Mesendoderm (in vitro differentiated cells): Measurements from ENCODE around the gene CERS5.
A peak's percentile ranks its signal among the peaks of the same experiment; 100 is the strongest.

Experiments
- DNase-seq: peaks from one replicate; pipeline ENCODE4 v3.0.0; 2013
- H2AK5ac ChIP-seq: 2 replicates; pipeline ENCODE4 v1.6.1; 2013; ENCODE audit warnings: low read length, inconsistent platforms
- H2BK120ac ChIP-seq: 2 replicates; pipeline ENCODE4 v1.6.1; 2013; ENCODE audit warnings: low read depth, mild to moderate bottlenecking, low read length, moderate library complexity, mixed read lengths
- H2BK15ac ChIP-seq: replicated peaks from 2 replicates; pipeline ENCODE4 v1.6.1; 2013; ENCODE audit warnings: low read depth, mild to moderate bottlenecking, moderate library complexity
- H2BK5ac ChIP-seq: 2 replicates; pipeline ENCODE4 v1.6.1; 2013; ENCODE audit warnings: low read length, inconsistent platforms
- H3K18ac ChIP-seq: 2 replicates; pipeline ENCODE4 v1.6.1; 2013; ENCODE audit warnings: mild to moderate bottlenecking, low read length, mixed read lengths
- H3K23ac ChIP-seq: one replicate; pipeline ENCODE4 v1.6.1; 2013; ENCODE audit warnings: low read length
- H3K27ac ChIP-seq: 2 replicates; pipeline ENCODE4 v1.5.1; 2013; ENCODE audit warnings: low read depth, mild to moderate bottlenecking, inconsistent platforms, low read length, moderate library complexity
- H3K27me3 ChIP-seq: 2 replicates; pipeline ENCODE4 v1.6.1; 2013; ENCODE audit warnings: low read length, control low read depth, mild to moderate bottlenecking, inconsistent platforms; ENCODE audit not compliant: insufficient read depth, poor library complexity
- H3K36me3 ChIP-seq: 2 replicates; pipeline ENCODE4 v1.6.1; 2013; ENCODE audit warnings: low read length, inconsistent platforms; ENCODE audit not compliant: control insufficient read depth, insufficient read depth
- H3K4ac ChIP-seq: one replicate; pipeline ENCODE4 v1.6.1; 2013; ENCODE audit warnings: low read depth, mild to moderate bottlenecking, low read length, moderate library complexity
- H3K4me1 ChIP-seq: 2 replicates; pipeline ENCODE4 v1.6.1; 2013; ENCODE audit warnings: low read depth, low read length, inconsistent platforms; ENCODE audit not compliant: control insufficient read depth
- H3K4me2 ChIP-seq: 2 replicates; pipeline ENCODE4 v1.6.1; 2013; ENCODE audit warnings: low read length
- H3K4me3 ChIP-seq: 2 replicates; pipeline ENCODE4 v1.5.1; 2013; ENCODE audit warnings: mild to moderate bottlenecking, low read length
- H3K56ac ChIP-seq: one replicate; pipeline ENCODE4 v1.6.1; 2013; ENCODE audit warnings: low read length
- H3K79me1 ChIP-seq: 2 replicates; pipeline ENCODE4 v1.6.1; 2013; ENCODE audit warnings: low read length, inconsistent platforms
- H3K79me2 ChIP-seq: 2 replicates; pipeline ENCODE4 v1.6.1; 2013; ENCODE audit warnings: mild to moderate bottlenecking, low read length; ENCODE audit not compliant: control insufficient read depth, insufficient read depth
- H3K9ac ChIP-seq: 2 replicates; pipeline ENCODE4 v1.6.1; 2013; ENCODE audit warnings: low read length, inconsistent platforms
- H4K5ac ChIP-seq: one replicate; pipeline ENCODE4 v1.6.1; 2013; ENCODE audit warnings: low read length
- H4K8ac ChIP-seq: one replicate; pipeline ENCODE4 v1.6.1; 2013; ENCODE audit warnings: low read depth, mild to moderate bottlenecking, control low read depth, low read length, moderate library complexity
- WGBS: extraction: QIAGEN DNeasy Blood & Tissue Kit; methylation state at CpG from one replicate; pipeline ENCODE4 v1.1.7; 2013; ENCODE audit warnings: low lambda C conversion rate, missing lambda C conversion rate; ENCODE audit not compliant: insufficient coverage; ENCODE audit errors: extremely low coverage; 5-methylcytosine and 5-hydroxymethylcytosine counted together

Gene CERS5

GRCh38 chr12:50112456-50113218 is 54.5 kb downstream of the CERS5 start:
- Histone ChIP-seq H3K23ac (no peak overlapping the region), H3K79me2 (peaks cover 5% of the 10 kb centered on the region), H3K27ac (peak overlapping the region; percentile 4), H3K4ac (no peak overlapping the region), H3K79me1 (peaks cover 2% of the 10 kb centered on the region), H4K8ac (no peak overlapping the region), H3K4me2 (peak overlapping the region; percentile 81), H3K18ac (no peak overlapping the region), H4K5ac (no peak overlapping the region), H3K56ac (peak overlapping the region; percentile 95), H3K4me3 (peak overlapping the region; percentile 66), H2BK5ac (no peak overlapping the region), H2AK5ac (no peak overlapping the region), H2BK15ac (no peak overlapping the region), H2BK120ac (no peak overlapping the region), H3K9ac (peak overlapping the region; percentile 92), H3K4me1 (peaks cover 8% of the 10 kb centered on the region), H3K36me3 (no peaks in the 10 kb centered on the region), H3K27me3 (no peaks in the 10 kb centered on the region)
- WGBS = no CpG with 5 or more reads among the region's 26 CpGs
- DNase-seq = peak; percentile 86

- Histone ChIP-seq H3K4me3 (peak within 1 kb of the TSS; percentile 66), H3K27me3 (no peaks in the 10 kb centered on the region), H3K9ac (peak within 1 kb of the TSS; percentile 92), H2BK5ac (no peak within 1 kb of the TSS), H3K27ac (peak within 1 kb of the TSS; percentile 25), H3K79me2 (peaks cover 5% of the 10 kb centered on the region), H4K8ac (no peak within 1 kb of the TSS), H4K5ac (no peak within 1 kb of the TSS), H3K23ac (no peak within 1 kb of the TSS), H3K18ac (no peak within 1 kb of the TSS), H3K4ac (no peak within 1 kb of the TSS), H3K56ac (peak within 1 kb of the TSS; percentile 95), H3K4me1 (peaks cover 8% of the 10 kb centered on the region), H3K79me1 (peaks cover 2% of the 10 kb centered on the region), H2BK15ac (no peak within 1 kb of the TSS), H2BK120ac (no peak within 1 kb of the TSS), H2AK5ac (no peak within 1 kb of the TSS), H3K36me3 (no peaks in the 10 kb centered on the region), H3K4me2 (peak within 1 kb of the TSS; percentile 93)
- DNase-seq = peak; percentile 100
- WGBS = no CpG with 5 or more reads among the region's 59 CpGs
These were observed 55.3 kb downstream of the CERS5 start, which contains the start of gene COX14 for GRCh38 chr12:50111693-50112455. COX14 (plus strand) TSS chr12:50112236; CDS start chr12:50120044, 7,808 bp downstream.

GRCh38 chr12:50111395-50111692 is 55.8 kb downstream of the CERS5 start:
- Histone ChIP-seq H3K4me3 (no peak overlapping the region), H3K9ac (peak overlapping the region; percentile 36), H2BK120ac (no peak overlapping the region), H4K5ac (no peak overlapping the region), H3K4me1 (peaks cover 8% of the 10 kb centered on the region), H3K4ac (no peak overlapping the region), H3K23ac (no peak overlapping the region), H3K18ac (no peak overlapping the region), H2BK5ac (no peak overlapping the region), H4K8ac (no peak overlapping the region), H2BK15ac (no peak overlapping the region), H3K56ac (peak overlapping the region; percentile 82), H3K79me2 (peaks cover 5% of the 10 kb centered on the region), H3K27ac (peak overlapping the region; percentile 25), H3K27me3 (no peaks in the 10 kb centered on the region), H3K4me2 (peak overlapping the region; percentile 93), H3K36me3 (no peaks in the 10 kb centered on the region), H3K79me1 (peaks cover 2% of the 10 kb centered on the region), H2AK5ac (no peak overlapping the region)
- no peak for DNase-seq
- WGBS = no CpG with 5 or more reads among the region's 19 CpGs

DNA sequence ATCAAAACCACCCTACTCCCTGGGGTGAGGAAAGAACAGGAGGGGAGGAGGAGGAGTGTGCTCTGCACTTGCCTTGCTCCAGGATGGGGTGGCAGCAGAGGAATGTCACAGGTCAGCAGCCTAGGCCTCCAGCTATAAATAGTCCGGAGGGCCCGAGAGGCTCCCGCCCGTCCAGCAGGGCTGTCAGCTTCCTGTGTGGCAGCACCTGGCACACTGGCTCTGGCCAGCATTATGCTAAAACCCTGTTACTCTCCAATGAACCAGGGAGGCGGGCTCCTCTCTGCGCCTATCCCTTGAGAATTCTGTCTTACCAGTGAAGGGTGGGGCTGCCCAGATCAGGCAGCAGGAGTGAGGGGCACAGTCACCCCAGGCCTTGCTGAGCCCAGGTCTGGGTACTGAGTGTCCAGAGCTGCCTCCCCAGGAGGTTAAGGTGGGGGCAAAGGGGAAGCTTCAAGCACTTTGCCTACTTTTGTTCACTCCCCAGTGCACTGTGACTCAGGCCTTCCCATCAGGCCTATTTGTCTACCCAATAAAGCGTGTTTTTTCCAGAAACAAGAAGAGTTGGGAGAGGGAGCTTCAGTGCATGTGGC is 56.3 kb downstream of the CERS5 start:
- DNase-seq = peak; percentile 84
- no peak overlapping the region for H2AK5ac ChIP-seq
- H3K27me3 ChIP-seq = no peaks in the 10 kb centered on the region
- H3K4me3 ChIP-seq = no peak overlapping the region
- H3K23ac ChIP-seq = no peak overlapping the region
- H3K79me1 ChIP-seq = peaks cover 2% of the 10 kb centered on the region
- no peak overlapping the region for H2BK15ac ChIP-seq
- H3K56ac ChIP-seq = peak overlapping the region; percentile 66
- H3K79me2 ChIP-seq = peaks cover 5% of the 10 kb centered on the region
- WGBS = no CpG with 5 or more reads among the region's 7 CpGs
- H2BK120ac ChIP-seq = no peak overlapping the region
- H3K4ac ChIP-seq = no peak overlapping the region
- no peaks in the 10 kb centered on the region for H3K36me3 ChIP-seq
- no peak overlapping the region for H2BK5ac ChIP-seq
- H3K9ac ChIP-seq = peak overlapping the region; percentile 34
- H4K5ac ChIP-seq = no peak overlapping the region
- H3K27ac ChIP-seq = peak overlapping the region; percentile 46
- H3K4me2 ChIP-seq = no peak overlapping the region
- H3K4me1 ChIP-seq = peaks cover 8% of the 10 kb centered on the region
- H3K18ac ChIP-seq = no peak overlapping the region
- H4K8ac ChIP-seq = no peak overlapping the region

DNA sequence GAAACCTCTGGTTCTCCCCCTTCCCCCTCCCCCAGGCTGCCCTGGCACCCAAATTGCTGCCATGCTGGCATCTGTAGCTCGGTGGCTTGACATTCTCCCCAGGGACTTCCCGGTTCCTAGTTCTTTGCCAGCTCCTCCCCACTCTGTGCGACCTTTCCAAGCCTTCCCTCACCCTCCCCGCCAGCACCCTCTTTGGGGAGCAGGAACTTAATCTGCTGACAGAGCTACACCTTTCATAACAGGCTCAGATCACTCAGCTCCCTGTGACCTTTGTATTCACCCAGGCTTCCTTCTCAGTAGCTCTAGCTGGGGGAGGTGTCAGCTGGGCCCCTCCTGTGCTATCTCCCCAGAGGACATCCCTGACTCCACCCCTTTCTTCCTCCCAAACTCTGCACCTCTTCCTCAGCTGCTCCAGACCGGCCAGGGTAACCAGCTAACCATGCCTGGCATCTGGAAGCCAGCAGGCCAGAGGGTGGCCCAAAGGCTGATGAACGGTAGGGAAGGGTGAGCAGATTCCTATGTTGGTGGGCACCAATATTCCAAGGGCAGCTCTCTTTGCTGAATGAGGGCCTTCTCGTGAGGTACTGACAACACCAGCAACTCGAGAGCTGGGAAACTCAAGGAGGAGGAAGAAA is 56.9 kb downstream of the CERS5 start:
- no peak overlapping the region for H3K4me3 ChIP-seq
- no peak overlapping the region for H4K8ac ChIP-seq
- no peak overlapping the region for H3K4me2 ChIP-seq
- WGBS = no CpG with 5 or more reads among the region's 8 CpGs
- H3K23ac ChIP-seq = no peak overlapping the region
- peak overlapping the region; percentile 66 for H3K56ac ChIP-seq
- H2BK5ac ChIP-seq = peak overlapping the region; percentile 7
- no peak overlapping the region for H3K9ac ChIP-seq
- H3K27ac ChIP-seq = peak overlapping the region; percentile 46
- H3K79me1 ChIP-seq = peaks cover 2% of the 10 kb centered on the region
- H4K5ac ChIP-seq = no peak overlapping the region
- H2BK120ac ChIP-seq = no peak overlapping the region
- H3K18ac ChIP-seq = no peak overlapping the region
- no peak overlapping the region for H2AK5ac ChIP-seq
- peaks cover 8% of the 10 kb centered on the region for H3K4me1 ChIP-seq
- no peaks in the 10 kb centered on the region for H3K27me3 ChIP-seq
- H3K79me2 ChIP-seq = peaks cover 5% of the 10 kb centered on the region
- H3K4ac ChIP-seq = no peak overlapping the region
- H3K36me3 ChIP-seq = no peaks in the 10 kb centered on the region
- peak; percentile 36 for DNase-seq
- H2BK15ac ChIP-seq = no peak overlapping the region
